Panc1 (cell line): ENCODE results near the gene NCKAP5.

Experiments
- CTCF ChIP-seq: fragments of 450-650 bp; IDR thresholded peaks from 2 replicates; pipeline ENCODE4 v1.5.1; 2017; ENCODE audit warnings: mild to moderate bottlenecking
- POLR2AphosphoS5 ChIP-seq: IDR thresholded peaks from 2 replicates; pipeline ENCODE4 v1.6.1; 2012; ENCODE audit warnings: mild to moderate bottlenecking, low read depth, low read length, moderate library complexity
- REST ChIP-seq, 2 experiments: IDR thresholded peaks; 2 replicates each; pipeline ENCODE4 v1.6.1; 2011 to 2012; ENCODE audit warnings: low read depth in 2 of 2, control low read depth in 1 of 2, low read length in 1 of 2, mild to moderate bottlenecking in 1 of 2, moderate library complexity in 1 of 2; ENCODE audit not compliant: insufficient read depth in 1 of 2
- SIN3A ChIP-seq: IDR thresholded peaks from 2 replicates; pipeline ENCODE4 v1.6.1; 2012; ENCODE audit warnings: low read depth, mild to moderate bottlenecking, low read length, moderate library complexity, borderline replicate concordance; ENCODE audit not compliant: insufficient read depth

GRCh38 chr2:133418671-133419070, 149.6 kb downstream of the NCKAP5 start:
- no peak for TF ChIP-seq CTCF
- TF ChIP-seq SIN3A, result no peak
- TF ChIP-seq REST (IDR thresholded peaks at IDR 0.05; ENCODE audit: insufficient read depth in 1 of 2, low read depth in 2 of 2, low read length in 1 of 2), result no peak
- no peak for TF ChIP-seq POLR2AphosphoS5
